ENCODE data around the gene CEP350. TPM values are rescaled to one million over a fixed set of nuclear protein-coding genes. Genes with fewer than 3 reads are reported as not detected.

The CEP350 gene
- total RNA-seq, 1 donor from 2014 or later, result 53.0 TPM

GRCh38 chr1:179984942-179985341, 30.3 kb downstream of the CEP350 start:
- Histone ChIP-seq H3K4me1 (no peaks in the 10 kb centered on the region), H3K27ac (no peak overlapping the region), H3K4me3 (no peak overlapping the region), H3K27me3 (no peaks in the 10 kb centered on the region), H3K36me3 (no peaks in the 10 kb centered on the region), H3K9me3 (no peaks in the 10 kb centered on the region)
- no peak for DNase-seq (ENCODE audit: extremely low spot score in 2 of 2)
- no peak for TF ChIP-seq CTCF (IDR thresholded peaks at IDR 0.05)
- no peak for TF ChIP-seq POLR2AphosphoS5 (IDR thresholded peaks at IDR 0.05; ENCODE audit: insufficient read depth in 1 of 2, low read depth in 1 of 2)
- intact Hi-C loops (cut with DNase I), result no loop called here

DNA sequence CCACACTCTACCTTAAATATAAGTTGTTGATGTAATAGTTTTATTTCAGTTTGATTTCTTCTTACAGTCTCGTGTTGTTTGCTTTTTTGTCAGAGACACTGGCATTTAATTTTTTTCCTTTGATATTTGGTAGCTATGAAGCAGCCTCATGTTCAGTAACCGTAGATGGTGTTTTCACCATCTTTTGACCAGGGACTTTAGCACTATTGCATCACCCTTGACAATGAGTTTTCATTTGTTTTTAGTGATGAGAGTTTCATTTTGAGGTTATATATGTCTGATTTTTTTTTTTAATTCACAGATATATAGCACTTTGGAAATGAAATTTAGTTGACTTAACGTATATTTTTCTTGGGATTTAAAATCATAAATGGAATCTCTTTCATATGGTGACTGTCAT, 36.2 kb downstream of the CEP350 start:
- H3K27ac ChIP-seq, result no peak overlapping the region
- H3K27me3 ChIP-seq, result no peaks in the 10 kb centered on the region
- H3K4me3 ChIP-seq, result no peak overlapping the region
- intact Hi-C loops (cut with DNase I), result no loop called here
- no peaks in the 10 kb centered on the region for H3K9me3 ChIP-seq
- DNase-seq (ENCODE audit: extremely low spot score in 2 of 2), result no peak
- TF ChIP-seq CTCF (IDR thresholded peaks at IDR 0.05) (no peak), POLR2A (IDR thresholded peaks at IDR 0.05) (no peak), POLR2AphosphoS5 (IDR thresholded peaks at IDR 0.05; ENCODE audit: insufficient read depth in 1 of 2, low read depth in 1 of 2) (no peak)
- no peaks in the 10 kb centered on the region for H3K4me1 ChIP-seq
- peaks cover 0 to 7% of the 10 kb centered on the region in 2 donors for H3K36me3 ChIP-seq

DNA sequence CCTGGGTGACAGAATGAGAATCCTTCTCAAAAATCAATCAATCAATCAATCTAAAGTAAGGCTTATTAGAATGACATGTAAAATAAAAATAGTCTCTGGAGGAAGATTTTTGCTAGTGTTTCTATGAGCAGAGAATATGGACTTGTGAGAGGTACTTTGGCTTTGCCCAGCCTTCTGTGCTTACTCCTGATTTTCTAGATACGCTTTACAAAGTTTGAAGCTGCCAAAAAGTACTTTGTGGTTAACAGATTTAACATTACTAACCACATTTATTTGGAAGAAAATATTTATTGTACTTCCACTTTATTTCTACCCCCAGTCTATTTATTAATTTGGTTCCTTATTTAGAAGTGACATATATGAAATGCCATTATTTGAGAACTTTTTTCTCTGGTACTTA, 41.0 kb downstream of the CEP350 start:
- H3K36me3 ChIP-seq, result peaks cover 0 to 27% of the 10 kb centered on the region in 2 donors

DNA sequence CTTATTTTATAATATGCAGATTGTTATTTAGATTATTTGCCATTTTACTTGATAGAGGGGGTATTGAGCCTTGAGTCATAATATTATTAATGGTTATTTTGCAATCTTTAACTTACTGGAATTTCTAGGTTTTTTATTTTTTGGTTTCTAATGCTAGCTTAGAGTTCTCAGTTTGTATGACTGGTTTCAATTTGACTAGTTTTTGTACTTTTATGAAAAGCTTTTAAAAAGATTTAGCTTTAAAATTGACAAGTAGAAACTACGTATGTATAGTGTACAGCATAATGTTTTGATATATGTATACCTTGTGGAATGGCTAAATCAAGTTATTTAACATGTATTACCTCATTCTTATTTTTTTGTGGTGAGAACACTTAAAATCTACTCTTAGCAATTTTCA, 41.5 kb downstream of the CEP350 start:
- Histone ChIP-seq H3K9me3 (no peaks in the 10 kb centered on the region), H3K4me1 (no peaks in the 10 kb centered on the region), H3K27me3 (no peaks in the 10 kb centered on the region), H3K36me3 (peaks cover 0 to 29% of the 10 kb centered on the region in 2 donors), H3K27ac (no peak overlapping the region), H3K4me3 (no peak overlapping the region)
- intact Hi-C loops (cut with DNase I), result no loop called here
- DNase-seq (ENCODE audit: extremely low spot score in 2 of 2), result no peak
- no peak for TF ChIP-seq POLR2AphosphoS5 (IDR thresholded peaks at IDR 0.05; ENCODE audit: insufficient read depth in 1 of 2, low read depth in 1 of 2)
- TF ChIP-seq POLR2A (IDR thresholded peaks at IDR 0.05), result no peak
- no peak for TF ChIP-seq CTCF (IDR thresholded peaks at IDR 0.05)

More for the DNA sequence above, 41.0 kb downstream of the CEP350 start:
- no peaks in the 10 kb centered on the region for H3K4me1 ChIP-seq
- H3K4me3 ChIP-seq, result no peak overlapping the region
- no peaks in the 10 kb centered on the region for H3K27me3 ChIP-seq
- TF ChIP-seq POLR2AphosphoS5 (IDR thresholded peaks at IDR 0.05; ENCODE audit: insufficient read depth in 1 of 2, low read depth in 1 of 2) (no peak), POLR2A (IDR thresholded peaks at IDR 0.05) (no peak), CTCF (IDR thresholded peaks at IDR 0.05) (no peak)
- no peak overlapping the region for H3K27ac ChIP-seq
- no peak for DNase-seq (ENCODE audit: extremely low spot score in 2 of 2)
- no peaks in the 10 kb centered on the region for H3K9me3 ChIP-seq
- intact Hi-C loops (cut with DNase I), result no loop called here

DNA sequence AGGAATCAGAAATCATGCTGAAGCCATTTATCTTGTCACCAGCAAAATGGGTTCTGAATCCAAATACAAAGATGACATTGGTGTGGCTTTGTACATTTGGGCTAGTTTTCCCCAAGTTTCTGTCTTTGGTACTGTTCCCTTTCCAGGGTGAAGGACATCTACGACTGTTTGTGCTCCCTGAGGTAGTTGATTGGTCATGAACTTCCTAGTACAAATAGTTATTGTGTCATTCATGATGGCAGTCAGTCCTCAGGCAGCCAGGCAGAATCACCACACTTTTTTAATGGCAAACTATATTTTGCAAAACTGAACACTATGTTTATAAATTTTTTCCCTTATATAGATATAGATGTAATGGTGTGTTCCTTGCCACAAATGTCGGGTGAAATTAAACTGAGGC, 46.0 kb downstream of the CEP350 start:
- H3K27ac ChIP-seq, result no peak overlapping the region
- DNase-seq (ENCODE audit: extremely low spot score in 2 of 2), result no peak
- no peaks in the 10 kb centered on the region for H3K27me3 ChIP-seq
- intact Hi-C loops (cut with DNase I), result no loop called here
- H3K9me3 ChIP-seq, result no peaks in the 10 kb centered on the region
- no peaks in the 10 kb centered on the region for H3K4me1 ChIP-seq
- no peak for TF ChIP-seq CTCF (IDR thresholded peaks at IDR 0.05)
- TF ChIP-seq POLR2AphosphoS5 (IDR thresholded peaks at IDR 0.05; ENCODE audit: insufficient read depth in 1 of 2, low read depth in 1 of 2), result no peak
- TF ChIP-seq POLR2A (IDR thresholded peaks at IDR 0.05), result no peak
- no peak overlapping the region for H3K4me3 ChIP-seq
- H3K36me3 ChIP-seq, result peaks cover 0 to 35% of the 10 kb centered on the region in 2 donors
